ENCODE data around the gene PLCD1.
A peak's percentile ranks its signal among the peaks of the same experiment; 100 is the strongest.

Gene PLCD1

DNA sequence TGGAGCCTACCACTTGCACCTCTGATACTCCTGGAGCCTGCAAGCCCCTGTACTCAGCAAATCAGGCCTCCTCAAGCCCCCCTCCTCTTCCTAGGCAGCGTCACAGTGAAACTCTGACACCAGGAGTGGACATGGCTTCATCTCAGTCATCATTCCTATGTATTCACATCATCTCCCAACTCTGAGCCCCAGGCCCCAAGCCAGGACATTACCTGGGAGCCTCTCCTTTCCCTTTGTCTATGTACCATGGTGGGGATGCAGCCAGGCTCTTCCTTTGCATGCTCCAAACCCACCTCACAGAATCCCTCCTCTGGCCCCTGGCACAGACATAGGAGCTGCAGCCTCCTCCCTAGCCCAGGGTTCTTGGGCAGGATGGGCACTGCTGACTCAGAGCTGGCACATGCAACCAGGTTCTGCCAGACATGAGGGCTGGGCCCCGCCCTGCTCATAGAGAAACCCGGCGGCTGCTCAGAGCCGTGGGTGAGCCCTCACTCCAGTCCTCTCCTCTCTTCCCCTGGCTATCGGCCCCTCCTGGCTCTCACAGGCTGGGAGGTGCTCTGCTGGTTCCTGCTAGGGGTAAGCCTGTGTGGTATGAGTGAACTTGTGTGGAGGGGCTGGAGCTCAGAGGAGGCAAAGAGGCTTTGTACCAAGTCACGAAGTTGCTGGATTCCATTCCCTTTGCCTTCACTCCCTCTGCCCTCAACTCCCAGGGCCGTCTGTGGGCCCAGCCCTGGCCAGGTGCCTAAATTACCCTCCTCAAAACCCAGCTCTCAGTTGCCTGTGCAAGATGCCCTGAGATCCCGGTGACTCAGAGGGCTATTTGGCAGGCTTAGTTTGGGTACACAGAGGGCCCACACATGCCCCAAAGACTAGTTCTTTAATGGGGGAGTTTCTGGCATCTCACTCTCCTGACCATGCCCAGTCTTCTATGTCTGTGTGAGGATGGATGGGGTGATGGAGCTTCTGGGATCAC lies 1.9 kb upstream of the PLCD1 start:
- H3K27ac ChIP-seq: peak overlapping the region; percentile 15; the same call in 1 of the 2 replicates
- TF ChIP-seq, protein P1, sequence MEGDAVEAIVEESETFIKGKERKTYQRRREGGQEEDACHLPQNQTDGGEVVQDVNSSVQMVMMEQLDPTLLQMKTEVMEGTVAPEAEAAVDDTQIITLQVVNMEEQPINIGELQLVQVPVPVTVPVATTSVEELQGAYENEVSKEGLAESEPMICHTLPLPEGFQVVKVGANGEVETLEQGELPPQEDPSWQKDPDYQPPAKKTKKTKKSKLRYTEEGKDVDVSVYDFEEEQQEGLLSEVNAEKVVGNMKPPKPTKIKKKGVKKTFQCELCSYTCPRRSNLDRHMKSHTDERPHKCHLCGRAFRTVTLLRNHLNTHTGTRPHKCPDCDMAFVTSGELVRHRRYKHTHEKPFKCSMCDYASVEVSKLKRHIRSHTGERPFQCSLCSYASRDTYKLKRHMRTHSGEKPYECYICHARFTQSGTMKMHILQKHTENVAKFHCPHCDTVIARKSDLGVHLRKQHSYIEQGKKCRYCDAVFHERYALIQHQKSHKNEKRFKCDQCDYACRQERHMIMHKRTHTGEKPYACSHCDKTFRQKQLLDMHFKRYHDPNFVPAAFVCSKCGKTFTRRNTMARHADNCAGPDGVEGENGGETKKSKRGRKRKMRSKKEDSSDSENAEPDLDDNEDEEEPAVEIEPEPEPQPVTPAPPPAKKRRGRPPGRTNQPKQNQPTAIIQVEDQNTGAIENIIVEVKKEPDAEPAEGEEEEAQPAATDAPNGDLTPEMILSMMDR (IDR thresholded peaks at IDR 0.05): no peak
- no peak for TF ChIP-seq ZFX (IDR thresholded peaks at IDR 0.05; ENCODE audit: borderline replicate concordance)

- TF ChIP-seq, protein P1 (IDR thresholded peaks at IDR 0.05): no peak
- TF ChIP-seq ZFX (IDR thresholded peaks at IDR 0.05; ENCODE audit: borderline replicate concordance): no peak
- peak overlapping the region; percentile 15; the same call in 1 of the 2 replicates for H3K27ac ChIP-seq
These were observed 932 bp upstream of the PLCD1 start for GRCh38 chr3:38030126-38031021.

- no peak overlapping the region for H3K27ac ChIP-seq
- TF ChIP-seq, protein P1 (IDR thresholded peaks at IDR 0.05): no peak
- no peak for TF ChIP-seq ZFX (IDR thresholded peaks at IDR 0.05; ENCODE audit: borderline replicate concordance)
These were observed 651 bp downstream of the PLCD1 start for GRCh38 chr3:38028621-38029361.

DNA sequence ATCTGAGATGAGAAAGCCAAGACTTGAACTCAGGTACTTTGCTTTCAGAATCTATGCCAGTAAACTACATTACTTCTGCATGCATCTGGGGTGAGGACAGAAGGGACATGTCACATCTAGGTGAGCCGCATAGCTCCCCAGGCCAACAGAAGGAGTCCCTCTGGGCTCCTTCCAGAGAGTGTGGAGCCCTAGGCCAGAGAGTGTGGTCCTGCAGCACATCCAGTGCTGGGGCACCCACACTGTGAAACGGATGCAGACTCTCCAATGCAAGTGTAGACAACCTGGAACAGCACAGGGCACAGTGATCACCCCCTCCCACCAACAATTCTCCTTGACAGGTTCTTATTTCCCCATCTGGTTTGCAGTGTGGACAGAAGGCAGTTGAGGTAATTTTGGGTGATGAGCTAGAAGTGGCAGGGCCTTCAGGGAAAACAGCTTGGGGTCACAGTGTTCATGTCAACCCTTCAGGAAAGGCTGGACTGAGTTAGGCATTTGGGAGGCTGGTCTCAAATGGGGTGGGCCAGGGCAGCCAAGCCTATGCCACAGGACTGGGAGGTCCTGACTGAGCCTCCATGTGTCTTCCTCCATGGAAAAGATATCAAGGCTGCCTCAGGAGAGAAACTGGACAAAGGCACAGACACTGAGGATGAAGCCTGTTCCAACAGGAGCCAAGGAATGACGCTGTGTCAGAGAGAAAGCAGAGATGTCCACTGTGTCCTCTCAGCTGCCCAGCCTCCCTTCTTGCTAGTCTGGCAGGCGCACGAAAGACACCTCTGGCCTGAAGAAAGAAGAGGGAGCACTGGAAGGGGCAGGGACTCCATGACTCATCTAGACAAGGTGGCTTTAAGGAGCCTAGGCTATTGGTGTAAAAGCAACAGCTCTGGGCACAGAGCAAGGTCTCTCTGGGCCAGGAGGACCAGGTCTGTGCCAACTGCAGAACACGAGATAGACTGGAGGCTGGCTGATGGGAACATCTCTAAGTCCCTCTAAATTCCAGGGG lies 1.7 kb downstream of the PLCD1 start:
- H3K27ac ChIP-seq: no peak overlapping the region
- TF ChIP-seq, protein P1 (IDR thresholded peaks at IDR 0.05): no peak
- TF ChIP-seq ZFX (IDR thresholded peaks at IDR 0.05; ENCODE audit: borderline replicate concordance): no peak

DNA sequence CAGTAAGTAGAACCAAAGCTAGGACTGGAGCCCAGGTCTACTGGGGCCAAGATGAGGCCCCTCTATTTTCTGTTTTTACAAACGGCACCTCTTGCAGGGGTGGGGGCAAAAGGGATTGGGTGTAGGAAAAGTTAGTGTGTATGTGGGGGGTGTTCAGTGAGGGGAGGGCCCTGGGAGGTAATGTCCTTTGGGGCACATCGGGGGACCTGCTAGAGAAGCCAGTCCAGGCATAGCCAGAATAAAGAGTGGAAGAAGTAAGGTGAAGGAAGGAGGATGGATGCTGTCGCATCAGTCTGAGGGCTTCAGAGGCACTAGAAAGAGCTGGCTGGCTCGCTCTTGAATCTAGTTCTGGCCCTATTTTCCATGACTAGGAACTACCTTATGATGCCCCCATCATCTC lies 2.6 kb downstream of the PLCD1 start:
- H3K27ac ChIP-seq: no peak overlapping the region
- TF ChIP-seq, protein P1 (IDR thresholded peaks at IDR 0.05): no peak
- TF ChIP-seq ZFX (IDR thresholded peaks at IDR 0.05; ENCODE audit: borderline replicate concordance): no peak
